H1 (cell line): ENCODE measurements around the gene PSMC1. TPM values are rescaled to one million over a fixed set of nuclear protein-coding genes. Genes with fewer than 3 reads are reported as not detected.

Experiments used
- GTF2F1 ChIP-seq: IDR thresholded peaks from 2 replicates; pipeline ENCODE4 v1.6.1; 2012; ENCODE audit warnings: low read depth, low read length, improper control_type of control experiment, borderline replicate concordance
- RXRA ChIP-seq: IDR thresholded peaks from 2 replicates; pipeline ENCODE4 v1.6.1; 2011; ENCODE audit warnings: low read depth, mild to moderate bottlenecking, low read length, moderate library complexity; ENCODE audit not compliant: insufficient read depth
- polyA plus RNA-seq, 7 experiments: library from polyadenylated mRNA; depleted of rRNA in 3 of 7; stranded (reverse) in 5 of 7; unstranded in 2 of 7; fragments of >200 nt in 5 of 7; fragments of 200-250 nt in 2 of 7; gene quantifications; 1 replicate in 5 of 7; 2 replicates in 1 of 7; 4 replicates in 1 of 7; pipeline versions ENCODE4 v1.2.1 to v1.2.3, GENCODE V29; 2011 to 2013; ENCODE audit warnings: missing spikeins in 2 of 7, mixed read lengths in 2 of 7
- total RNA-seq: library from RNA; stranded (reverse); fragmentation: NEBNext Ultra II Directional; extraction: Animal tissue kit (Norgen Biotek cat#: 25700); gene quantifications from 2 replicates; pipeline ENCODE4 v1.2.1, GENCODE V29; 2021

The PSMC1 gene
- total and polyA plus RNA-seq, 2 of the 8 experiments (the other 6 are each of a cell fraction or from before 2014, with no cell fraction given), result 46.2 to 99.6 TPM

- no peak for TF ChIP-seq RXRA
- no peak for TF ChIP-seq GTF2F1
Observed at GRCh38 chr14:90302529-90303303, 46.4 kb downstream of the PSMC1 start (continued).
